Heart left ventricle (tissue), 16 donors: ENCODE data around the gene OSBPL10. TPM values are rescaled to one million over a fixed set of nuclear protein-coding genes. Genes with fewer than 3 reads are reported as not detected.

Experiments used
- ATAC-seq, 4 donors: fragments of 200-7000 bp; cut with Tn5 transposase; one replicate each; pipeline ENCODE4 v1.9.1; 2020 to 2022; ENCODE audit warnings: moderate library complexity in 4 of 4, mild to moderate bottlenecking in 3 of 4, moderate number of reproducible peaks in 1 of 4
- DNase-seq, 5 donors: peaks; one replicate each; pipeline ENCODE4 v3.0.0-alpha.2; 2020
- H3K27ac ChIP-seq, 12 donors: fragments of 200-600 bp; sonication (generic) in 4 of 12; one replicate each; pipeline versions ENCODE4 v1.5.0 to v1.8.0; 2016 to 2022; ENCODE audit warnings: mild to moderate bottlenecking in 2 of 12
- H3K27me3 ChIP-seq, 9 donors: fragments of 200-600 bp; sonication (generic) in 2 of 9; one replicate each; pipeline versions ENCODE4 v1.5.1 to v1.8.0; 2016 to 2022; ENCODE audit warnings: mild to moderate bottlenecking in 3 of 9
- H3K36me3 ChIP-seq, 9 donors: fragments of 200-600 bp; sonication (generic) in 2 of 9; one replicate each; pipeline versions ENCODE4 v1.5.0 to v1.8.0; 2018 to 2022; ENCODE audit warnings: mild to moderate bottlenecking in 2 of 9
- H3K4me1 ChIP-seq, 12 donors: fragments of 200-600 bp; sonication (generic) in 4 of 12; one replicate each; pipeline versions ENCODE4 v1.5.0 to v1.8.0; 2016 to 2022; ENCODE audit warnings: mild to moderate bottlenecking in 3 of 12
- H3K4me3 ChIP-seq, 12 donors: fragments of 200-600 bp; sonication (generic) in 4 of 12; one replicate each; pipeline versions ENCODE4 v1.5.0 to v1.8.0; 2017 to 2022; ENCODE audit warnings: mild to moderate bottlenecking in 9 of 12, moderate library complexity in 4 of 12
- H3K9me3 ChIP-seq, 12 donors: fragments of 200-600 bp; sonication (generic) in 4 of 12; one replicate each; pipeline versions ENCODE4 v1.5.0 to v1.8.0; 2016 to 2022; ENCODE audit warnings: mild to moderate bottlenecking in 1 of 12
- POLR2A ChIP-seq, 2 donors: fragments of 450-650 bp; IDR thresholded peaks; one replicate each; pipeline ENCODE4 v1.6.1; 2017; ENCODE audit warnings: antibody characterized with exemption in 2 of 2, mild to moderate bottlenecking in 2 of 2, moderate library complexity in 2 of 2
- WGBS, 4 donors: extraction: QIAGEN DNeasy Blood & Tissue Kit in 2 of 4; methylation state at CpG; one replicate each; pipeline versions ENCODE4 v1.1.5 to v1.1.7; 2013 to 2018; 5-methylcytosine and 5-hydroxymethylcytosine counted together
- intact Hi-C, 10 donors: fragments of 100-400 bp; cut with DNase I; formaldehyde crosslinking; loops; one replicate each; pipeline versions ENCODE4 v1.11.1 to v1.14.2; 2022
- polyA plus RNA-seq, 2 donors: library from polyadenylated mRNA; stranded (reverse); fragments of 200-250 nt; gene quantifications; one replicate each; pipeline ENCODE4 v1.2.3, GENCODE V29; 2013
- total RNA-seq, 9 donors: library from RNA; depleted of rRNA in 2 of 9; stranded (reverse); fragments of >200 nt in 2 of 9; fragmentation: NEBNext Ultra II Directional in 3 of 9; extraction: Animal tissue kit (Norgen Biotek cat#: 25700) in 3 of 9; gene quantifications; one replicate each; pipeline versions ENCODE4 v1.1.0 to v1.2.4, GENCODE V29; 2016 to 2023
- TF ChIP-seq, protein P1 (sequence below), 12 donors: fragments of 200-600 bp; sonication (generic) in 4 of 12; IDR thresholded peaks; one replicate each; pipeline versions ENCODE4 v1.5.0 to v1.8.0; 2018 to 2022; ENCODE audit warnings: antibody characterized with exemption in 12 of 12, mild to moderate bottlenecking in 5 of 12
- donor health status: ischemic (EF 13 %, LVEDD 7.1; RV severe dilation, severe dysfunction).
- donor health status: healthy with polysubstance abuse.
- donor health status: DM: no; HTN: yes; CAD: no.
- donor health status: DM: no; HTN: no; CAD: no.
- donor health status: ischemic (EF 25% LVEDD 6.9; RV normal size, moderate dysfunction).
- donor health status: ischemic (EF 25% LVEDD 5.7; RV mildly dilated, moderate dysfunction).
- donor health status: healthy.
- donor health status: DM: yes; HTN: yes; CAD: no.
- donor health status: ischemic (EF 35%, LVEDD 5.7; RV mildly dilated, moderate dysfunction).
- donor health status: nonischemic (EF 11% LVEDD 7.7; RV severe dilation, severe dysfunction).
- donor health status: DM: yes; HTN: yes; CAD: no.
- donor health status: PGD.
- donor health status: ischemic (EF 29% LVEDD 5.4; RV normal size, mild dysfunction).
- donor health status: nonischemic (EF 23%, LVEDD 6.1; RV moderate dilation, normal function).

Gene OSBPL10
- total and polyA plus RNA-seq, 11 donors, result 1.3 to 12.7 (median 3.9) TPM

DNA sequence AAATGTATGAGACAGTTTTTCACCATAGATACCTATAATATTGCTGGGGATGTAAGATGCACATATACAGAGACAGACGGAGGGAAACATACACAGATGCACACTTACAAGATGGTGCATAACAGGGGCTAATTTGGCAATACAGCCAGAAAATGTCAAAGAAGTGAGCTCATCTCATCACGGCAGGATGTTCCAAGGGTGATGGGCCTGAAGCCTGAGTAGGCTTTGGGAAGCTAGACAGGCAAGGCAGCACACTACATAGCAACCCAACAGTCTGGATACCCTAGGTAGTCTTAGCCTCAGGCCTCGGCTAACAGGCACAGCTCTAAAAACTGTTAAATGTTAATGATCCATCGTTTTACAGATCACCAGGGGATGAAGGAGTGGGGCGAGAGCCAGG lies 148.5 kb downstream of the OSBPL10 start:
- DNase-seq, result no peak
- intact Hi-C loops, result no loop called here
- H3K4me3 ChIP-seq, result no peak overlapping the region
- no peaks in the 10 kb centered on the region for H3K36me3 ChIP-seq
- no peak for TF ChIP-seq POLR2A (IDR thresholded peaks at IDR 0.05)
- TF ChIP-seq, protein P1, sequence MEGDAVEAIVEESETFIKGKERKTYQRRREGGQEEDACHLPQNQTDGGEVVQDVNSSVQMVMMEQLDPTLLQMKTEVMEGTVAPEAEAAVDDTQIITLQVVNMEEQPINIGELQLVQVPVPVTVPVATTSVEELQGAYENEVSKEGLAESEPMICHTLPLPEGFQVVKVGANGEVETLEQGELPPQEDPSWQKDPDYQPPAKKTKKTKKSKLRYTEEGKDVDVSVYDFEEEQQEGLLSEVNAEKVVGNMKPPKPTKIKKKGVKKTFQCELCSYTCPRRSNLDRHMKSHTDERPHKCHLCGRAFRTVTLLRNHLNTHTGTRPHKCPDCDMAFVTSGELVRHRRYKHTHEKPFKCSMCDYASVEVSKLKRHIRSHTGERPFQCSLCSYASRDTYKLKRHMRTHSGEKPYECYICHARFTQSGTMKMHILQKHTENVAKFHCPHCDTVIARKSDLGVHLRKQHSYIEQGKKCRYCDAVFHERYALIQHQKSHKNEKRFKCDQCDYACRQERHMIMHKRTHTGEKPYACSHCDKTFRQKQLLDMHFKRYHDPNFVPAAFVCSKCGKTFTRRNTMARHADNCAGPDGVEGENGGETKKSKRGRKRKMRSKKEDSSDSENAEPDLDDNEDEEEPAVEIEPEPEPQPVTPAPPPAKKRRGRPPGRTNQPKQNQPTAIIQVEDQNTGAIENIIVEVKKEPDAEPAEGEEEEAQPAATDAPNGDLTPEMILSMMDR (IDR thresholded peaks at IDR 0.05), result no peak
- no peak for ATAC-seq
- no peaks in the 10 kb centered on the region for H3K27me3 ChIP-seq
- WGBS, 4 donors, result 87 to 90% (median 88%) methylated on average over 5 of the region's 5 CpGs
- H3K27ac ChIP-seq, result no peak overlapping the region
- peaks cover 0 to 12% (median 0%) of the 10 kb centered on the region in 12 donors for H3K4me1 ChIP-seq
- H3K9me3 ChIP-seq, result no peaks in the 10 kb centered on the region

DNA sequence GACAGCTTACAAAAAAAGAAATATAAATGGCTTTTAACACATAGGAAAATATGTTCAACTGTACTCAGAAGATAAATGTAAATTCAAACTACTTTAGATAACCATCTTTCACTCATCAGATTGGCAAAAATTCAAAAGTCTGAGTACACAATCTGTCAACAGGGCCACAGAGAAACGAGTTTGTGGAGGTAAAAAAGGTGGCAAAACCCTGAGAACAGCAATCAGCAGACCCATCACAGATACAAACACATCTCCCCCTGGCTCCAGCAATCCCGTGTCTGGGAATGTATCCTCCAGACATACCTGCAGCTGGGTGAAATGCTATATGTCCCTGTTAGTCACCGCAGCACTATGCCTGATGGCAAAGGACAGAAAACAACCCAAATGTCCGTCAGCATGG lies 149.5 kb downstream of the OSBPL10 start:
- Histone ChIP-seq H3K4me1 (peaks cover 0 to 10% (median 0%) of the 10 kb centered on the region in 12 donors), H3K27ac (no peak overlapping the region), H3K36me3 (no peaks in the 10 kb centered on the region), H3K4me3 (no peak overlapping the region), H3K9me3 (no peaks in the 10 kb centered on the region), H3K27me3 (no peaks in the 10 kb centered on the region)
- no peak for ATAC-seq
- WGBS, 4 donors, result 79 to 89% (median 84%) methylated on average over 4 of the region's 4 CpGs
- TF ChIP-seq, protein P1 (IDR thresholded peaks at IDR 0.05), result no peak
- no peak for TF ChIP-seq POLR2A (IDR thresholded peaks at IDR 0.05)
- intact Hi-C loops, result no loop called here
- no peak for DNase-seq

DNA sequence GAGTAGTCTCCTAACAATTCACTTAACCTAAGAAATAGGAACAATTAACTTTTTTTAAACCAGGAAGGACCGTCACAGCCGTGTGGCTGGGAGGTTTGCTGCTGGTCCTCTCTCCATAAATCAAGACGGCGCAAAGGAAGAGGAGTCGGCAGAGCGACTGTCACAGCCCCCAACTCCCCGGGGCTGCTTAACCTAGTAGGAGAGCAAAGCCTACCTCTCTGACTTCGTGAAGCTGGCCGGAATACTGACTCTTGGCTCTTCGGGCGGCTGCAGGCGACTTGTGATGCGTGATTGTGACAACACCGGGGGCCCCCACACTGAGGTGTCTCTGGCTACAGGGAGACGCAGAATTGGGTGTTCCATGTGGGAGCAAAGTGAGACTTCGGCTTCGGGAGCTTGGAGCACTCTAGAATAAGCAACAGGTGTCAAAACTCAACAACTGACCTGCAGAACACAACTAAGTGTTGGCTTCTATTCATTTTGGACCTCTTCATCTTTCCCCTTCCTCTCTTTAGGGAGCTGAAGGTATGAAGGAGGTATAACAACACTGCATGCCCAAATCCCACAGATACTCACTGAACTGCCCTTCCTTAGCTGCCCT lies 151.1 kb downstream of the OSBPL10 start:
- Histone ChIP-seq H3K9me3 (no peaks in the 10 kb centered on the region), H3K4me1 (no peaks in the 10 kb centered on the region), H3K4me3 (no peak overlapping the region), H3K27me3 (no peaks in the 10 kb centered on the region), H3K27ac (no peak overlapping the region), H3K36me3 (no peaks in the 10 kb centered on the region)
- TF ChIP-seq POLR2A (IDR thresholded peaks at IDR 0.05), result no peak
- TF ChIP-seq, protein P1 (IDR thresholded peaks at IDR 0.05), result no peak
- intact Hi-C loops, result no loop called here
- no peak for ATAC-seq
- 91 to 95% (median 92%) methylated on average over 17 of the region's 17 CpGs for WGBS, 4 donors
- DNase-seq, result no peak

DNA sequence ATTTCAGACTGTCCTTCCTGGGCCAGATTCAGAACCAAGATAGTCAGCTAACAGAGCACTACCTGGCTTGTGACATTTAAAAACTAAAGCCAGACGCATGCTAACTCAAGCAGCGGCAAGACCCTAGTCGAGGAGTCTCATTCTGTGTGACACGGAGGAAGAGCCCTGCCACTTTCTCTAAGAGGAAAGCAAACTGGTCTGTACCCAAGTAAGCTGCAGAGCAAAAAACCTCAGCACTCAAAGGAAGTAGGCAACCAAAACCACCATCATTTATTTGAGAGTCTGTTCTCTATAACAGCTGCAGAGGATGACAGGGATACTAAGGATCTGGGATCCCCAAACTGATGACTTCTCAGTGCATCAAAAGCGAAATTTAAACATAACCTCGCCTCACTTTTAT lies 152.1 kb downstream of the OSBPL10 start:
- no peak for TF ChIP-seq POLR2A (IDR thresholded peaks at IDR 0.05)
- TF ChIP-seq, protein P1 (IDR thresholded peaks at IDR 0.05), result no peak
- Histone ChIP-seq H3K27ac (no peak overlapping the region), H3K4me1 (no peaks in the 10 kb centered on the region), H3K4me3 (no peak overlapping the region), H3K9me3 (no peaks in the 10 kb centered on the region), H3K27me3 (no peaks in the 10 kb centered on the region), H3K36me3 (no peaks in the 10 kb centered on the region)
- 89 to 95% (median 92%) methylated on average over 6 of the region's 6 CpGs for WGBS, 4 donors
- DNase-seq (no peak), ATAC-seq (no peak)
- intact Hi-C loops, result no loop called here
